GM23338 (cell line): ENCODE data around the gene WDR17. TPM values are rescaled to one million over a fixed set of nuclear protein-coding genes. Genes with fewer than 3 reads are reported as not detected.

Experiments used
- ATAC-seq: fragments of 200-7000 bp; cut with Tn5 transposase; 3 replicates; pipeline ENCODE4 v1.9.1; 2020
- DNase-seq: peaks from one replicate; pipeline ENCODE4 v3.0.0-alpha.2; 2015; ENCODE audit warnings: low spot score
- H2AFZ ChIP-seq: fragments of 200-600 bp; sonication (generic); 2 replicates; pipeline ENCODE4 v1.8.0; 2016; ENCODE audit warnings: antibody characterized with exemption, mild to moderate bottlenecking, moderate library complexity
- H3F3A ChIP-seq: fragments of 200-600 bp; sonication (generic); replicated peaks from 2 replicates; pipeline ENCODE4 v1.8.0; 2017; ENCODE audit warnings: antibody characterized with exemption, mixed run types, low read depth
- H3K27ac ChIP-seq: fragments of 200-600 bp; sonication (generic); 2 replicates; pipeline ENCODE4 v1.6.1; 2016; ENCODE audit warnings: low read depth
- H3K27me3 ChIP-seq: fragments of 200-600 bp; sonication (generic); 2 replicates; pipeline ENCODE4 v1.8.0; 2016; ENCODE audit warnings: mild to moderate bottlenecking, mixed run types, moderate library complexity; ENCODE audit not compliant: insufficient read depth
- H3K36me3 ChIP-seq: fragments of 200-600 bp; sonication (generic); 2 replicates; pipeline ENCODE4 v1.8.0; 2016; ENCODE audit warnings: mild to moderate bottlenecking; ENCODE audit not compliant: insufficient read depth
- H3K4me1 ChIP-seq: fragments of 200-600 bp; sonication (generic); 2 replicates; pipeline ENCODE4 v1.8.0; 2016; ENCODE audit warnings: mild to moderate bottlenecking, moderate library complexity; ENCODE audit not compliant: insufficient read depth
- H3K4me2 ChIP-seq: fragments of 200-600 bp; sonication (generic); 2 replicates; pipeline ENCODE4 v1.7.1; 2017; ENCODE audit warnings: mixed run types
- H3K4me3 ChIP-seq: fragments of 200-600 bp; sonication (generic); 2 replicates; pipeline ENCODE4 v1.6.1; 2016; ENCODE audit warnings: mixed run types
- H3K79me2 ChIP-seq: fragments of 200-600 bp; sonication (generic); replicated peaks from 2 replicates; pipeline ENCODE4 v1.8.0; 2017; ENCODE audit warnings: mild to moderate bottlenecking; ENCODE audit not compliant: insufficient read depth
- H3K9me2 ChIP-seq: fragments of 200-600 bp; sonication (generic); 2 replicates; pipeline ENCODE4 v1.8.0; 2017; ENCODE audit not compliant: insufficient read depth
- H4K20me1 ChIP-seq: fragments of 200-600 bp; sonication (generic); replicated peaks from 2 replicates; pipeline ENCODE4 v1.8.0; 2017; ENCODE audit warnings: mild to moderate bottlenecking; ENCODE audit not compliant: insufficient read depth
- H3K27ac Mint-ChIP-seq: 2 replicates; pipeline ENCODE4 v1.8.0; 2020; ENCODE audit warnings: inconsistent platforms, mild to moderate bottlenecking, moderate library complexity, mixed read lengths
- H3K27me3 Mint-ChIP-seq: 3 replicates; pipeline ENCODE4 v1.8.0; 2022; ENCODE audit warnings: low read depth, mild to moderate bottlenecking, moderate library complexity, mixed read lengths, inconsistent platforms; ENCODE audit not compliant: insufficient read depth, poor library complexity
- H3K36me3 Mint-ChIP-seq: 3 replicates; pipeline ENCODE4 v1.8.0; 2021; ENCODE audit warnings: low read depth, mild to moderate bottlenecking, inconsistent platforms, moderate library complexity, mixed read lengths
- H3K4me1 Mint-ChIP-seq: 3 replicates; pipeline ENCODE4 v1.8.0; 2020; ENCODE audit warnings: mild to moderate bottlenecking, inconsistent platforms, mixed read lengths
- H3K4me3 Mint-ChIP-seq: 3 replicates; pipeline ENCODE4 v1.8.0; 2021; ENCODE audit warnings: moderate library complexity, mild to moderate bottlenecking, inconsistent platforms, mixed read lengths
- H3K9me3 Mint-ChIP-seq: 3 replicates; pipeline ENCODE4 v1.8.0; 2020; ENCODE audit warnings: moderate library complexity, mild to moderate bottlenecking, inconsistent platforms, mixed read lengths
- CREB1 ChIP-seq: fragments of 250-450 bp; sonication (Bioruptor Pico); IDR thresholded peaks from 2 replicates; pipeline ENCODE4 v1.5.0; 2020; ENCODE audit warnings: low read depth, mild to moderate bottlenecking, moderate library complexity
- CTCF ChIP-seq, 2 experiments: fragments of 200-600 bp in 1 of 2; sonication (generic) in 1 of 2; conservative IDR thresholded peaks; 2 replicates each; pipeline versions ENCODE4 v1.5.1 to v1.6.1; 2016 to 2017; ENCODE audit warnings: antibody characterized with exemption in 2 of 2, low read depth in 2 of 2, mild to moderate bottlenecking in 2 of 2, moderate library complexity in 1 of 2
- ETS1 ChIP-seq: IDR thresholded peaks from 2 replicates; pipeline ENCODE4 v1.6.1; 2016; ENCODE audit warnings: antibody characterized with exemption
- EZH2 ChIP-seq: fragments of 200-600 bp; sonication (generic); IDR thresholded peaks from one replicate; pipeline ENCODE4 v1.8.0; 2017; ENCODE audit warnings: antibody characterized with exemption, mild to moderate bottlenecking, low read depth; ENCODE audit not compliant: unreplicated experiment
- EZH2phosphoT487 ChIP-seq: fragments of 200-600 bp; sonication (generic); IDR thresholded peaks from one replicate; pipeline ENCODE4 v1.8.1; 2018; ENCODE audit warnings: antibody characterized with exemption; ENCODE audit not compliant: unreplicated experiment
- JUNB ChIP-seq: IDR thresholded peaks from one replicate; pipeline ENCODE4 v1.6.1; 2016; ENCODE audit warnings: antibody characterized with exemption; ENCODE audit not compliant: unreplicated experiment
- NANOG ChIP-seq: IDR thresholded peaks from 2 replicates; pipeline ENCODE4 v1.6.1; 2016; ENCODE audit warnings: antibody characterized with exemption, borderline replicate concordance
- POLR2AphosphoS5 ChIP-seq: IDR thresholded peaks from 2 replicates; pipeline ENCODE4 v1.6.1; 2016; ENCODE audit warnings: antibody characterized with exemption, low read depth
- STAT1 ChIP-seq: IDR thresholded peaks from one replicate; pipeline ENCODE4 v1.6.1; 2016; ENCODE audit warnings: antibody characterized with exemption; ENCODE audit not compliant: unreplicated experiment
- ZNF114 ChIP-seq: fragments of 250-450 bp; sonication (Bioruptor Pico); IDR thresholded peaks from 2 replicates; pipeline ENCODE4 v1.5.0; 2020; ENCODE audit warnings: mild to moderate bottlenecking, moderate library complexity
- ZNF331 ChIP-seq: fragments of 250-450 bp; sonication (Bioruptor Pico); IDR thresholded peaks from 2 replicates; pipeline ENCODE4 v1.5.0; 2020; ENCODE audit warnings: low read depth, mild to moderate bottlenecking, moderate library complexity
- ZNF462 ChIP-seq: fragments of 250-450 bp; sonication (Bioruptor Pico); IDR thresholded peaks from 2 replicates; pipeline ENCODE4 v1.5.0; 2020; ENCODE audit warnings: mild to moderate bottlenecking, moderate library complexity
- polyA plus RNA-seq: library from polyadenylated mRNA; unstranded; fragments of >200 nt; fragmentation: Nextera tagmentation; extraction: Ambion mirVana; gene quantifications from 2 replicates; pipeline ENCODE4 v1.2.1, GENCODE V29; 2016
- total RNA-seq: library from RNA; depleted of rRNA; stranded (reverse); fragments of >200 nt; shearing (Covaris generic); gene quantifications from 2 replicates; pipeline ENCODE4 v1.2.3, GENCODE V29; 2014
- TF ChIP-seq, protein P1 (sequence below): IDR thresholded peaks from one replicate; pipeline ENCODE4 v1.6.1; 2018; ENCODE audit warnings: antibody characterized with exemption; ENCODE audit not compliant: unreplicated experiment

WDR17 gene
- total and polyA plus RNA-seq, 2 experiments from 2014 or later, result 1.9 to 4.3 TPM

- Histone ChIP-seq H2AFZ (no peak overlapping the region), H3K79me2 (no peaks in the 10 kb centered on the region), H3K27me3 (no peaks in the 10 kb centered on the region), H3K9me2 (no peaks in the 10 kb centered on the region), H3K4me1 (no peaks in the 10 kb centered on the region), H4K20me1 (no peaks in the 10 kb centered on the region), H3K27ac (no peak overlapping the region), H3K36me3 (no peaks in the 10 kb centered on the region), H3K4me3 (no peak overlapping the region), H3K4me2 (no peak overlapping the region), H3F3A (no peaks in the 10 kb centered on the region)
- H3K9me3 Mint-ChIP-seq, result no peaks in the 10 kb centered on the region; the same call in 2 of the 3 replicates
- H3K27ac Mint-ChIP-seq, result no peak overlapping the region
- TF ChIP-seq STAT1, result no peak
- no peak for TF ChIP-seq NANOG
- no peak for TF ChIP-seq ZNF331 (CRISPR knock-in tag)
- TF ChIP-seq EZH2, result no peak
- no peak for TF ChIP-seq ETS1
- TF ChIP-seq CREB1 (CRISPR knock-in tag), result no peak
- TF ChIP-seq, protein P1, sequence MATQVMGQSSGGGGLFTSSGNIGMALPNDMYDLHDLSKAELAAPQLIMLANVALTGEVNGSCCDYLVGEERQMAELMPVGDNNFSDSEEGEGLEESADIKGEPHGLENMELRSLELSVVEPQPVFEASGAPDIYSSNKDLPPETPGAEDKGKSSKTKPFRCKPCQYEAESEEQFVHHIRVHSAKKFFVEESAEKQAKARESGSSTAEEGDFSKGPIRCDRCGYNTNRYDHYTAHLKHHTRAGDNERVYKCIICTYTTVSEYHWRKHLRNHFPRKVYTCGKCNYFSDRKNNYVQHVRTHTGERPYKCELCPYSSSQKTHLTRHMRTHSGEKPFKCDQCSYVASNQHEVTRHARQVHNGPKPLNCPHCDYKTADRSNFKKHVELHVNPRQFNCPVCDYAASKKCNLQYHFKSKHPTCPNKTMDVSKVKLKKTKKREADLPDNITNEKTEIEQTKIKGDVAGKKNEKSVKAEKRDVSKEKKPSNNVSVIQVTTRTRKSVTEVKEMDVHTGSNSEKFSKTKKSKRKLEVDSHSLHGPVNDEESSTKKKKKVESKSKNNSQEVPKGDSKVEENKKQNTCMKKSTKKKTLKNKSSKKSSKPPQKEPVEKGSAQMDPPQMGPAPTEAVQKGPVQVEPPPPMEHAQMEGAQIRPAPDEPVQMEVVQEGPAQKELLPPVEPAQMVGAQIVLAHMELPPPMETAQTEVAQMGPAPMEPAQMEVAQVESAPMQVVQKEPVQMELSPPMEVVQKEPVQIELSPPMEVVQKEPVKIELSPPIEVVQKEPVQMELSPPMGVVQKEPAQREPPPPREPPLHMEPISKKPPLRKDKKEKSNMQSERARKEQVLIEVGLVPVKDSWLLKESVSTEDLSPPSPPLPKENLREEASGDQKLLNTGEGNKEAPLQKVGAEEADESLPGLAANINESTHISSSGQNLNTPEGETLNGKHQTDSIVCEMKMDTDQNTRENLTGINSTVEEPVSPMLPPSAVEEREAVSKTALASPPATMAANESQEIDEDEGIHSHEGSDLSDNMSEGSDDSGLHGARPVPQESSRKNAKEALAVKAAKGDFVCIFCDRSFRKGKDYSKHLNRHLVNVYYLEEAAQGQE, result no peak
- TF ChIP-seq CTCF (conservative IDR thresholded peaks at IDR 0.05; ENCODE audit: low read depth in 2 of 2), result no peak
- TF ChIP-seq POLR2AphosphoS5, result no peak
- no peak for TF ChIP-seq ZNF462 (CRISPR knock-in tag)
- no peak for TF ChIP-seq ZNF114 (CRISPR knock-in tag)
- no peak for TF ChIP-seq EZH2phosphoT487
- no peak for TF ChIP-seq JUNB
- no peak overlapping the region for H3K4me3 Mint-ChIP-seq
- H3K36me3 Mint-ChIP-seq, result no peaks in the 10 kb centered on the region
- no peaks in the 10 kb centered on the region for H3K27me3 Mint-ChIP-seq
- H3K4me1 Mint-ChIP-seq, result no peaks in the 10 kb centered on the region
- ATAC-seq (no peak), DNase-seq (no peak)
Observed at GRCh38 chr4:176032454-176032853, 33.2 kb upstream of the WDR17 start.
